ENCODE measurements around the gene NAA25.

DNA sequence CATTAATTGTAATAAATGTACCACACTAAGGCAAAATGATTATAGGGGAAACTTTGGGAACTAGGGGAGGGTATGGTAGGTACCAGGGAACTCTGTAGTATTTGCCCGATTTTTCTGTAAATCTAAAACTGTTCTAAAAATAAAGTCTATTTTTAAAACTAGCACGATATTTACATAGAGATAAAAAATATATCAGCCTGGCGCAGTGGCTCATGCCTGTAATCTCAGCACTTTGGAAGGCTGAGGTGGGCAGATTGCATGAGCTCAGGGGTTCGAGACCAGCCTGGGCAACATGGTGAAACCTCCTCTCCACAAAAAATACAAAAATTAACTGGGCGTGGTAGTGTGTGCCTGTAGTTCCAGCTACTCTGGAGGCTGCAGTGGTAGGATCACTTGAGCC lies 128.0 kb downstream of the NAA25 start:
- TF ChIP-seq, protein P1, sequence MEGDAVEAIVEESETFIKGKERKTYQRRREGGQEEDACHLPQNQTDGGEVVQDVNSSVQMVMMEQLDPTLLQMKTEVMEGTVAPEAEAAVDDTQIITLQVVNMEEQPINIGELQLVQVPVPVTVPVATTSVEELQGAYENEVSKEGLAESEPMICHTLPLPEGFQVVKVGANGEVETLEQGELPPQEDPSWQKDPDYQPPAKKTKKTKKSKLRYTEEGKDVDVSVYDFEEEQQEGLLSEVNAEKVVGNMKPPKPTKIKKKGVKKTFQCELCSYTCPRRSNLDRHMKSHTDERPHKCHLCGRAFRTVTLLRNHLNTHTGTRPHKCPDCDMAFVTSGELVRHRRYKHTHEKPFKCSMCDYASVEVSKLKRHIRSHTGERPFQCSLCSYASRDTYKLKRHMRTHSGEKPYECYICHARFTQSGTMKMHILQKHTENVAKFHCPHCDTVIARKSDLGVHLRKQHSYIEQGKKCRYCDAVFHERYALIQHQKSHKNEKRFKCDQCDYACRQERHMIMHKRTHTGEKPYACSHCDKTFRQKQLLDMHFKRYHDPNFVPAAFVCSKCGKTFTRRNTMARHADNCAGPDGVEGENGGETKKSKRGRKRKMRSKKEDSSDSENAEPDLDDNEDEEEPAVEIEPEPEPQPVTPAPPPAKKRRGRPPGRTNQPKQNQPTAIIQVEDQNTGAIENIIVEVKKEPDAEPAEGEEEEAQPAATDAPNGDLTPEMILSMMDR (IDR thresholded peaks at IDR 0.05; ENCODE audit: poor library complexity, severe bottlenecking): no peak
- TF ChIP-seq EZH2 (IDR thresholded peaks at IDR 0.05; ENCODE audit: borderline replicate concordance, insufficient read depth, low read length, poor library complexity, severe bottlenecking) (no peak), TAF1 (IDR thresholded peaks at IDR 0.05; ENCODE audit: low read depth) (no peak), SMC3 (conservative IDR thresholded peaks at IDR 0.05; ENCODE audit: poor library complexity) (no peak), EP300 (conservative IDR thresholded peaks at IDR 0.05; ENCODE audit: poor library complexity, severe bottlenecking) (no peak), RAD21 (conservative IDR thresholded peaks at IDR 0.05) (no peak), POLR2AphosphoS5 (IDR thresholded peaks at IDR 0.05) (no peak)
- TF ChIP-seq, protein P2, sequence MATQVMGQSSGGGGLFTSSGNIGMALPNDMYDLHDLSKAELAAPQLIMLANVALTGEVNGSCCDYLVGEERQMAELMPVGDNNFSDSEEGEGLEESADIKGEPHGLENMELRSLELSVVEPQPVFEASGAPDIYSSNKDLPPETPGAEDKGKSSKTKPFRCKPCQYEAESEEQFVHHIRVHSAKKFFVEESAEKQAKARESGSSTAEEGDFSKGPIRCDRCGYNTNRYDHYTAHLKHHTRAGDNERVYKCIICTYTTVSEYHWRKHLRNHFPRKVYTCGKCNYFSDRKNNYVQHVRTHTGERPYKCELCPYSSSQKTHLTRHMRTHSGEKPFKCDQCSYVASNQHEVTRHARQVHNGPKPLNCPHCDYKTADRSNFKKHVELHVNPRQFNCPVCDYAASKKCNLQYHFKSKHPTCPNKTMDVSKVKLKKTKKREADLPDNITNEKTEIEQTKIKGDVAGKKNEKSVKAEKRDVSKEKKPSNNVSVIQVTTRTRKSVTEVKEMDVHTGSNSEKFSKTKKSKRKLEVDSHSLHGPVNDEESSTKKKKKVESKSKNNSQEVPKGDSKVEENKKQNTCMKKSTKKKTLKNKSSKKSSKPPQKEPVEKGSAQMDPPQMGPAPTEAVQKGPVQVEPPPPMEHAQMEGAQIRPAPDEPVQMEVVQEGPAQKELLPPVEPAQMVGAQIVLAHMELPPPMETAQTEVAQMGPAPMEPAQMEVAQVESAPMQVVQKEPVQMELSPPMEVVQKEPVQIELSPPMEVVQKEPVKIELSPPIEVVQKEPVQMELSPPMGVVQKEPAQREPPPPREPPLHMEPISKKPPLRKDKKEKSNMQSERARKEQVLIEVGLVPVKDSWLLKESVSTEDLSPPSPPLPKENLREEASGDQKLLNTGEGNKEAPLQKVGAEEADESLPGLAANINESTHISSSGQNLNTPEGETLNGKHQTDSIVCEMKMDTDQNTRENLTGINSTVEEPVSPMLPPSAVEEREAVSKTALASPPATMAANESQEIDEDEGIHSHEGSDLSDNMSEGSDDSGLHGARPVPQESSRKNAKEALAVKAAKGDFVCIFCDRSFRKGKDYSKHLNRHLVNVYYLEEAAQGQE (IDR thresholded peaks at IDR 0.05; ENCODE audit: borderline replicate concordance): no peak
